ENCODE results near the gene APLP2. TPM values are rescaled to one million over a fixed set of nuclear protein-coding genes. Genes with fewer than 3 reads are reported as not detected.
"Not testable (repeated sequence)": the region's sequence is repeated elsewhere in the genome, so short reads cannot be mapped to it uniquely, and the experiment has no call there.

APLP2 gene
- total RNA-seq, 1 donor from 2014 or later: 330 TPM

GRCh38 chr11:130103296-130103814, 33.7 kb downstream of the APLP2 start:
- H3K27me3 Mint-ChIP-seq (ENCODE audit: unreplicated experiment): no peaks in the 10 kb centered on the region
- peak overlapping the region; percentile 63 for H3K27ac Mint-ChIP-seq (ENCODE audit: unreplicated experiment)
- H3K36me3 Mint-ChIP-seq (ENCODE audit: unreplicated experiment): peaks cover 17% of the 10 kb centered on the region
- H3K4me3 Mint-ChIP-seq (ENCODE audit: unreplicated experiment): no peak overlapping the region
- no peak for TF ChIP-seq CTCF (IDR thresholded peaks at IDR 0.05)
- H3K4me1 Mint-ChIP-seq (ENCODE audit: unreplicated experiment): peaks cover 35% of the 10 kb centered on the region
- peaks cover 5% of the 10 kb centered on the region for H3K9me3 Mint-ChIP-seq (ENCODE audit: unreplicated experiment)
- DNase-seq (ENCODE audit: extremely low spot score, unreplicated experiment): no peak

- H3K4me1 Mint-ChIP-seq (ENCODE audit: unreplicated experiment): peaks cover 24% of the 10 kb centered on the region
- H3K27ac Mint-ChIP-seq (ENCODE audit: unreplicated experiment): no peak overlapping the region
Observed at GRCh38 chr11:130106381-130106780, 36.7 kb downstream of the APLP2 start.

DNA sequence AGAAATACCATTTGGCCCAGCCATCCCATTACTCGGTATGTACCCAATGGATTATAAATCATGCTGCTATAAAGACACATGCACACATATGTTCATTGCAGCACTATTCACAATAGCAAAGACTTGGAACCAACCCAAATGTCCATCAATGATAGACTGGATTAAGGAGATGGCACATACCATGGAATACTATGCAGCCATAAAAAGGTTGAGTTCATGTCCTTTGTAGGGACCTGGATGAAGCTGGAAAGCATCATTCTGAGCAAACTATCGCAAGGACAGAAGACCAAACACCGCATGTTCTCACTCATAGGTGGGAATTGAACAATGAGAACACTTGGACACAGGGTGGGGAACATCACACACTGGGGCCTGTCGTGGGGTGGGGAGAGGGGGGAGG, 39.0 kb downstream of the APLP2 start:
- DNase-seq (ENCODE audit: extremely low spot score, unreplicated experiment); H3K9me3 Mint-ChIP-seq (ENCODE audit: unreplicated experiment); H3K27ac Mint-ChIP-seq (ENCODE audit: unreplicated experiment); H3K27me3 Mint-ChIP-seq (ENCODE audit: unreplicated experiment); H3K4me1 Mint-ChIP-seq (ENCODE audit: unreplicated experiment); H3K4me3 Mint-ChIP-seq (ENCODE audit: unreplicated experiment): not testable (repeated sequence)
- peaks cover 46% of the 10 kb centered on the region for H3K36me3 Mint-ChIP-seq (ENCODE audit: unreplicated experiment)

More at GRCh38 chr11:130106381-130106780, 36.7 kb downstream of the APLP2 start:
- Mint-ChIP-seq H3K4me3 (ENCODE audit: unreplicated experiment) (no peak overlapping the region), H3K27me3 (ENCODE audit: unreplicated experiment) (no peaks in the 10 kb centered on the region), H3K9me3 (ENCODE audit: unreplicated experiment) (peaks cover 5% of the 10 kb centered on the region), H3K36me3 (ENCODE audit: unreplicated experiment) (peaks cover 36% of the 10 kb centered on the region)
- TF ChIP-seq CTCF (IDR thresholded peaks at IDR 0.05): no peak
- no peak for DNase-seq (ENCODE audit: extremely low spot score, unreplicated experiment)

GRCh38 chr11:130109386-130109785, 39.7 kb downstream of the APLP2 start:
- H3K27me3 Mint-ChIP-seq (ENCODE audit: unreplicated experiment): no peaks in the 10 kb centered on the region
- H3K4me3 Mint-ChIP-seq (ENCODE audit: unreplicated experiment): no peak overlapping the region
- H3K27ac Mint-ChIP-seq (ENCODE audit: unreplicated experiment): no peak overlapping the region
- peaks cover under 1% of the 10 kb centered on the region for H3K4me1 Mint-ChIP-seq (ENCODE audit: unreplicated experiment)
- H3K9me3 Mint-ChIP-seq (ENCODE audit: unreplicated experiment): peaks cover 5% of the 10 kb centered on the region
- no peak for TF ChIP-seq CTCF (IDR thresholded peaks at IDR 0.05)
- DNase-seq (ENCODE audit: extremely low spot score, unreplicated experiment): no peak
- H3K36me3 Mint-ChIP-seq (ENCODE audit: unreplicated experiment): peaks cover 46% of the 10 kb centered on the region

DNA sequence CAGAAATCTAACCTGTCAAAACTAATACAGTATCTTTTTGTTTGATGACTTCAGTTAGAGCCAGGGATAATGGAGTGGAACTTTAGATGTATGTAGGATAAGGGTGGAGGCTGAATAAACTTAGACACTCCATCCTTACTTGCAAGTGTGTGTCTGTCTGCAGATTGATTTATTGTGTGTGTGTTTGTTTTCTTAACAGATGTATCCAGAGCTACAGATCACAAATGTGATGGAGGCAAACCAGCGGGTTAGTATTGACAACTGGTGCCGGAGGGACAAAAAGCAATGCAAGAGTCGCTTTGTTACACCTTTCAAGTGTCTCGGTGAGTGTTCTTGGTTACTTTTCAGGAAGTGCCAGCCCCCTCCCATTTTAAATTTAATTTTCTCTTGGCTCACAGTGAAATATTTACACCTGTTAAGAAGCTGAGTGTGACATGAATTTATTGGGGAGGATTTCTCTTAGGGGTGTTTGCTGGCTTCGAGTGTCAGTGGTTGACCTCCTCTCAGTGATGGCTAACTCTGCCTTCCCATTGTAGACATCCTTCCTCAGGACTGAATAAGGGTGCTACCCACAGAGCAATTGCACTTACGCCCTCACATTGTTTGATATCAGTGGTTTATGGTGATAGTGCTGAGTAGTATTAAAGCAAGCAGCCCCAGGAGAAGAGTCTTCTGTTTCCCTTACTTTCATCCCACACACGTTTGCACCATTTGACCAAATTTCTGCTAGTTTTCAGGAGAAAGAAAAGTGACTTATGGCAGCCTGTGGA, 40.8 kb downstream of the APLP2 start:
- TF ChIP-seq CTCF (IDR thresholded peaks at IDR 0.05): no peak
- Mint-ChIP-seq H3K4me1 (ENCODE audit: unreplicated experiment) (peaks cover 7% of the 10 kb centered on the region), H3K27ac (ENCODE audit: unreplicated experiment) (no peak overlapping the region), H3K9me3 (ENCODE audit: unreplicated experiment) (peaks cover 5% of the 10 kb centered on the region), H3K4me3 (ENCODE audit: unreplicated experiment) (no peak overlapping the region), H3K36me3 (ENCODE audit: unreplicated experiment) (peaks cover 46% of the 10 kb centered on the region), H3K27me3 (ENCODE audit: unreplicated experiment) (no peaks in the 10 kb centered on the region)
- no peak for DNase-seq (ENCODE audit: extremely low spot score, unreplicated experiment)

All from osteocyte (in vitro differentiated cells).